ENCODE results near the gene THRAP3. TPM values are rescaled to one million over a fixed set of nuclear protein-coding genes. Genes with fewer than 3 reads are reported as not detected.

The THRAP3 gene
- total and polyA plus RNA-seq, 4 experiments from 2014 or later = 58.5 to 130 (median 113) TPM

- no peaks in the 10 kb centered on the region for H3K27me3 ChIP-seq (ENCODE audit: insufficient read depth, low read length)
- Mint-ChIP-seq H3K9me3 (no peaks in the 10 kb centered on the region), H3K4me3 (no peak overlapping the region), H3K36me3 (peaks cover 13 to 48% of the 10 kb centered on the region in 2 donors), H3K4me1 (peaks cover 9 to 12% (median 11%) of the 10 kb centered on the region in 4 donors), H3K27ac (peak overlapping the region in 3 of 7 donors; percentile 30 to 77 (median 55)), H3K27me3 (no peaks in the 10 kb centered on the region)
- H3K27ac ChIP-seq (ENCODE audit: low read depth, low read length) = no peak overlapping the region
- ChIA-PET POLR2A (ENCODE audit: partially characterized antibody) (interaction anchor here (1.1 kb wide), 1 partner anchor 45 kb away, joined by 3 read pairs; the partner anchor contains the start of gene THRAP3), CTCF (ENCODE audit: partially characterized antibody) (interaction anchor here (0.8 to 1.2 kb wide), 2 partner anchors 16 to 73 kb away, joined by 3 to 4 read pairs; no protein-coding TSS in a partner anchor)
- no peak for DNase-seq
- no peak overlapping the region for H3K4me3 ChIP-seq (ENCODE audit: low read length in 2 of 2)
- peaks cover 4% of the 10 kb centered on the region for H3K4me1 ChIP-seq (ENCODE audit: insufficient read depth, low read length)
- H3K9me3 ChIP-seq (ENCODE audit: control insufficient read depth in 1 of 2, low read length in 2 of 2) = no peaks in the 10 kb centered on the region
- peaks cover 21% of the 10 kb centered on the region for H3K36me3 ChIP-seq (ENCODE audit: insufficient read depth, low read length)
- intact Hi-C loops (cut with micrococcal nuclease) = no loop called here
Observed at GRCh38 chr1:36269408-36269838, 45.2 kb downstream of the THRAP3 start.

- no peaks in the 10 kb centered on the region for H3K27me3 Mint-ChIP-seq
- Histone ChIP-seq H3K4me3 (ENCODE audit: low read length in 2 of 2) (no peak overlapping the region), H3K27ac (ENCODE audit: low read depth, low read length) (no peak overlapping the region), H3K36me3 (ENCODE audit: insufficient read depth, low read length) (peaks cover 14% of the 10 kb centered on the region), H3K27me3 (ENCODE audit: insufficient read depth, low read length) (no peaks in the 10 kb centered on the region), H3K4me1 (ENCODE audit: insufficient read depth, low read length) (peaks cover 2% of the 10 kb centered on the region), H3K9me3 (ENCODE audit: control insufficient read depth in 1 of 2, low read length in 2 of 2) (no peaks in the 10 kb centered on the region)
- H3K4me3 Mint-ChIP-seq = no peak overlapping the region
- intact Hi-C loops (cut with micrococcal nuclease) = no loop called here
- CTCF ChIA-PET (ENCODE audit: partially characterized antibody) = no interaction called here
- no peaks in the 10 kb centered on the region for H3K9me3 Mint-ChIP-seq
- peaks cover 13 to 36% of the 10 kb centered on the region in 2 donors for H3K36me3 Mint-ChIP-seq
- peak overlapping the region in 3 of 7 donors; percentile 29 to 61 (median 55) for H3K27ac Mint-ChIP-seq
- no peak for DNase-seq
- peaks cover 9 to 13% (median 11%) of the 10 kb centered on the region in 4 donors for H3K4me1 Mint-ChIP-seq
- POLR2A ChIA-PET (ENCODE audit: partially characterized antibody) = no interaction called here
Observed at GRCh38 chr1:36273024-36273423, 48.8 kb downstream of the THRAP3 start.

DNA sequence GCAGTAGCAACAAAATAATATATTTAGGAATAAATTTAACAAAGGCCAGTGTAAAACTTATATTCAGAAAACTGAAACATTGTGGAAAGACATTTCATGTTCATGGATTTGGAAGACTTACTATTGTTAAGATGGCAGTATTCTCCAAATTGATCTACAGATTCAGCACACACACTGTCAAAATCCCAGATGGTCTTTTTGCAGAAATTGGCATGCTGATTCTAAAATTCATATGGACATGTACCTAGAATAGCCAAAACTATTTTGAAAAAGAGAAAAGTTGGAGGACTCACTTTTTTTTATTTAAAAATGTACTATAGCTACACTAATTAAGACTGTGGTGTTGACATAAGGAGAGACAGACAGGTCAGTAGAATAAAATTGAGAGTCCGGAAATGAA, 50.0 kb downstream of the THRAP3 start:
- Histone ChIP-seq H3K36me3 (ENCODE audit: insufficient read depth, low read length) (peaks cover 14% of the 10 kb centered on the region), H3K4me1 (ENCODE audit: insufficient read depth, low read length) (peaks cover 2% of the 10 kb centered on the region), H3K27me3 (ENCODE audit: insufficient read depth, low read length) (no peaks in the 10 kb centered on the region), H3K4me3 (ENCODE audit: low read length in 2 of 2) (no peak overlapping the region), H3K27ac (ENCODE audit: low read depth, low read length) (no peak overlapping the region), H3K9me3 (ENCODE audit: control insufficient read depth in 1 of 2, low read length in 2 of 2) (no peaks in the 10 kb centered on the region)
- CTCF ChIA-PET (ENCODE audit: partially characterized antibody) = interaction anchor here (0.7 kb wide), 1 partner anchor 46 kb away, joined by 3 read pairs; no protein-coding TSS in a partner anchor
- Mint-ChIP-seq H3K4me3 (no peak overlapping the region), H3K27me3 (no peaks in the 10 kb centered on the region), H3K36me3 (peaks cover 13 to 30% of the 10 kb centered on the region in 2 donors), H3K27ac (no peak overlapping the region), H3K9me3 (no peaks in the 10 kb centered on the region), H3K4me1 (peaks cover 8 to 17% (median 11%) of the 10 kb centered on the region in 4 donors)
- no peak for DNase-seq
- POLR2A ChIA-PET (ENCODE audit: partially characterized antibody) = interaction anchor here (1.3 kb wide), 1 partner anchor 125 kb away, joined by 4 read pairs; the partner anchor contains the start of gene TRAPPC3
- intact Hi-C loops (cut with micrococcal nuclease) = no loop called here

- H3K4me3 Mint-ChIP-seq = no peak overlapping the region
- intact Hi-C loops (cut with micrococcal nuclease) = no loop called here
- H3K36me3 Mint-ChIP-seq = peaks cover 6 to 26% of the 10 kb centered on the region in 2 donors
- peak overlapping the region in 2 of 7 donors; percentile 13 to 42 for H3K27ac Mint-ChIP-seq
- Histone ChIP-seq H3K27ac (ENCODE audit: low read depth, low read length) (no peak overlapping the region), H3K4me3 (ENCODE audit: low read length in 2 of 2) (no peak overlapping the region), H3K36me3 (ENCODE audit: insufficient read depth, low read length) (peaks cover 8% of the 10 kb centered on the region), H3K27me3 (ENCODE audit: insufficient read depth, low read length) (no peaks in the 10 kb centered on the region), H3K9me3 (ENCODE audit: control insufficient read depth in 1 of 2, low read length in 2 of 2) (no peaks in the 10 kb centered on the region), H3K4me1 (ENCODE audit: insufficient read depth, low read length) (peaks cover 2% of the 10 kb centered on the region)
- ChIA-PET CTCF (ENCODE audit: partially characterized antibody) (interaction anchor here (0.7 to 1.8 kb wide), 3 partner anchors 9 to 817 kb away, joined by 3 read pairs; no protein-coding TSS in a partner anchor), POLR2A (ENCODE audit: partially characterized antibody) (no interaction called here)
- H3K4me1 Mint-ChIP-seq = peaks cover 12 to 22% (median 16%) of the 10 kb centered on the region in 4 donors
- no peak for DNase-seq
- H3K27me3 Mint-ChIP-seq = no peaks in the 10 kb centered on the region
- H3K9me3 Mint-ChIP-seq = no peaks in the 10 kb centered on the region
Observed at GRCh38 chr1:36276688-36277087, 52.4 kb downstream of the THRAP3 start.

DNA sequence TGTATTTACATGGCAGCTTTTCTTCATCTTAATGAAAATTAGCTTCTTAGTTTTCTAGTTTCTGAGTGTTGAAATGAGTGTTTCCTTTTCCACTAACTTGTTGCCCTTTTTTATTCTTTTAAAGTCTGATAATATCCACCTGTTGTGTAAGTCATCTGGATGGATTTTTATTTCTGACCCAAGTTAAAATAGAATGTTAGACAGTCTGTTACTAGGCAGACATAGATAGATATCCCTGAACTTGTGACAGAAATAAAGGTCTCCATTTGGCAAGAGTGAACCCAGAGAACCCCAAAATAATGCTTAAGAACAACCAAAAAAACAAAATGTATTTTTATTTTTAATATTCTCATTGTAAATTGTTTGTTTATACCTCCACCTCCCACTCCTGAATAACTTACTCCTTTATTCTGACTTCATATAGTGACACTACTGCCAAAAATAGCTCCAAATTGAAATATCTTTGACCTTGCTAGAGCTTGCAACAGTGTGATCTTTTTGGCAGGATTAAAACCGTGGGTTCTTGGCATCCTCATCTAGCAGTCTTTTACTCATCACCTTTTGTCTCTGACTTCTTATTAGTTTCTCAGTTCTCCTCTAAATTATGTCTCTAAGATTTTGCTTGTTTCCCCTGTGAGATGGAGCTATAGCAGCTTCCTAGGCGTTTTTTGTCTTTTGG, 55.0 kb downstream of the THRAP3 start:
- peaks cover 2% of the 10 kb centered on the region for H3K4me1 ChIP-seq (ENCODE audit: insufficient read depth, low read length)
- intact Hi-C loops (cut with micrococcal nuclease) = no loop called here
- ChIA-PET CTCF (ENCODE audit: partially characterized antibody) (interaction anchor here (0.7 to 1.5 kb wide), 4 partner anchors 10 to 92 kb away, joined by 3 to 5 read pairs (median 3); no protein-coding TSS in a partner anchor), POLR2A (ENCODE audit: partially characterized antibody) (no interaction called here)
- H3K4me3 Mint-ChIP-seq = no peak overlapping the region
- peak overlapping the region; percentile 21 for H3K27ac ChIP-seq (ENCODE audit: low read depth, low read length)
- peaks cover 16% of the 10 kb centered on the region for H3K36me3 ChIP-seq (ENCODE audit: insufficient read depth, low read length)
- peaks cover 15 to 27% of the 10 kb centered on the region in 2 donors for H3K36me3 Mint-ChIP-seq
- DNase-seq = no peak
- no peaks in the 10 kb centered on the region for H3K9me3 Mint-ChIP-seq
- no peak overlapping the region for H3K4me3 ChIP-seq (ENCODE audit: low read length in 2 of 2)
- no peaks in the 10 kb centered on the region for H3K9me3 ChIP-seq (ENCODE audit: control insufficient read depth in 1 of 2, low read length in 2 of 2)
- H3K27me3 Mint-ChIP-seq = no peaks in the 10 kb centered on the region
- peak overlapping the region in 6 of 7 donors; percentile 31 to 82 (median 56) for H3K27ac Mint-ChIP-seq
- peaks cover 9 to 26% (median 17%) of the 10 kb centered on the region in 4 donors for H3K4me1 Mint-ChIP-seq
- H3K27me3 ChIP-seq (ENCODE audit: insufficient read depth, low read length) = no peaks in the 10 kb centered on the region

- POLR2A ChIA-PET (ENCODE audit: partially characterized antibody) = no interaction called here
- peaks cover 9 to 26% (median 17%) of the 10 kb centered on the region in 4 donors for H3K4me1 Mint-ChIP-seq
- no peak for DNase-seq
- no peaks in the 10 kb centered on the region for H3K9me3 Mint-ChIP-seq
- Histone ChIP-seq H3K9me3 (ENCODE audit: control insufficient read depth in 1 of 2, low read length in 2 of 2) (no peaks in the 10 kb centered on the region), H3K27ac (ENCODE audit: low read depth, low read length) (peak overlapping the region; percentile 21), H3K36me3 (ENCODE audit: insufficient read depth, low read length) (peaks cover 21% of the 10 kb centered on the region), H3K4me3 (ENCODE audit: low read length in 2 of 2) (no peak overlapping the region), H3K27me3 (ENCODE audit: insufficient read depth, low read length) (no peaks in the 10 kb centered on the region), H3K4me1 (ENCODE audit: insufficient read depth, low read length) (peaks cover 2% of the 10 kb centered on the region)
- intact Hi-C loops (cut with micrococcal nuclease) = loop anchor here (10.0 kb wide), 1 partner anchor 395 kb away; the partner anchor contains the start of gene AGO1
- H3K27me3 Mint-ChIP-seq = no peaks in the 10 kb centered on the region
- peaks cover 17 to 31% of the 10 kb centered on the region in 2 donors for H3K36me3 Mint-ChIP-seq
- H3K4me3 Mint-ChIP-seq = no peak overlapping the region
- H3K27ac Mint-ChIP-seq = peak overlapping the region; percentile 31 to 83 (median 65)
- CTCF ChIA-PET (ENCODE audit: partially characterized antibody) = interaction anchor here (0.8 to 1.5 kb wide), 3 partner anchors 10 to 63 kb away, joined by 3 to 5 read pairs (median 3); no protein-coding TSS in a partner anchor
Observed at GRCh38 chr1:36279789-36280296, 55.6 kb downstream of the THRAP3 start.

DNA sequence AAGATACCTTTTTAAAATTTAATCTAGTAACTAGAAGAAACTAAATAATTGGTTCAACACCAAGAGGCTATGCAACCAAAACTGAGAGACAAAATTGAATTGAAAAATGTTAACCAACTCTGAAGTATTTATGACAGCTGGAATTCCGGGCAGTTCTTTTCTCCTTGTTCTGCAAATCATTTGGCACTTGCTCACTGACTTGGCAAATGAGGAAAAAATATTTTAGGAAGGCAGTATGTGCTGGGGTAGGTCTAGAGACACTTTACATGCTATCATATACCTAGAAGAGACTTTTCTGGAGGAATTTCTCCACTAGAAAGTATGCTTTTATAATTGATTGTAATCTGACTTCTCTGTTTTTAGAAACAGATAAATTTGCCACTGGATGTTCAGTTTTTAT, 59.8 kb downstream of the THRAP3 start:
- Histone ChIP-seq H3K4me3 (ENCODE audit: low read length in 2 of 2) (no peak overlapping the region), H3K4me1 (ENCODE audit: insufficient read depth, low read length) (peaks cover 13% of the 10 kb centered on the region), H3K27me3 (ENCODE audit: insufficient read depth, low read length) (no peaks in the 10 kb centered on the region), H3K9me3 (ENCODE audit: control insufficient read depth in 1 of 2, low read length in 2 of 2) (no peaks in the 10 kb centered on the region), H3K36me3 (ENCODE audit: insufficient read depth, low read length) (peaks cover 48% of the 10 kb centered on the region), H3K27ac (ENCODE audit: low read depth, low read length) (no peak overlapping the region)
- peaks cover 16 to 43% (median 27%) of the 10 kb centered on the region in 4 donors for H3K4me1 Mint-ChIP-seq
- H3K9me3 Mint-ChIP-seq = no peaks in the 10 kb centered on the region
- no peaks in the 10 kb centered on the region for H3K27me3 Mint-ChIP-seq
- ChIA-PET CTCF (ENCODE audit: partially characterized antibody) (interaction anchor here (1.2 to 1.9 kb wide), 4 partner anchors 16 to 134 kb away, joined by 4 to 6 read pairs (median 5); partner anchors contain the start of gene TRAPPC3), POLR2A (ENCODE audit: partially characterized antibody) (no interaction called here)
- intact Hi-C loops (cut with micrococcal nuclease) = loop anchor here (10.0 kb wide), 1 partner anchor 399 kb away; the partner anchor contains the start of gene AGO1
- no peak for DNase-seq
- H3K27ac Mint-ChIP-seq = peak overlapping the region in 4 of 7 donors; percentile 36 to 76 (median 45)
- H3K36me3 Mint-ChIP-seq = peaks cover 45 to 68% of the 10 kb centered on the region in 2 donors
- no peak overlapping the region for H3K4me3 Mint-ChIP-seq
